Activated T-helper 1 cell treated with anti-CD3 and anti-CD28 coated beads, Interleukin-2, amount 50 U/mL, for 16 hours (primary cell): Measurements from ENCODE around the gene SART3.
A peak's percentile ranks its signal among the peaks of the same experiment; 100 is the strongest.
"Not testable (repeated sequence)": the region's sequence is repeated elsewhere in the genome, so short reads cannot be mapped to it uniquely, and the experiment has no call there.

Experiments
- DNase-seq, 2 donors: peaks; one replicate each; pipeline ENCODE4 v3.0.0-alpha.2; 2020; ENCODE audit warnings: low read depth in 1 of 2, low spot score in 1 of 2

SART3 gene

DNA sequence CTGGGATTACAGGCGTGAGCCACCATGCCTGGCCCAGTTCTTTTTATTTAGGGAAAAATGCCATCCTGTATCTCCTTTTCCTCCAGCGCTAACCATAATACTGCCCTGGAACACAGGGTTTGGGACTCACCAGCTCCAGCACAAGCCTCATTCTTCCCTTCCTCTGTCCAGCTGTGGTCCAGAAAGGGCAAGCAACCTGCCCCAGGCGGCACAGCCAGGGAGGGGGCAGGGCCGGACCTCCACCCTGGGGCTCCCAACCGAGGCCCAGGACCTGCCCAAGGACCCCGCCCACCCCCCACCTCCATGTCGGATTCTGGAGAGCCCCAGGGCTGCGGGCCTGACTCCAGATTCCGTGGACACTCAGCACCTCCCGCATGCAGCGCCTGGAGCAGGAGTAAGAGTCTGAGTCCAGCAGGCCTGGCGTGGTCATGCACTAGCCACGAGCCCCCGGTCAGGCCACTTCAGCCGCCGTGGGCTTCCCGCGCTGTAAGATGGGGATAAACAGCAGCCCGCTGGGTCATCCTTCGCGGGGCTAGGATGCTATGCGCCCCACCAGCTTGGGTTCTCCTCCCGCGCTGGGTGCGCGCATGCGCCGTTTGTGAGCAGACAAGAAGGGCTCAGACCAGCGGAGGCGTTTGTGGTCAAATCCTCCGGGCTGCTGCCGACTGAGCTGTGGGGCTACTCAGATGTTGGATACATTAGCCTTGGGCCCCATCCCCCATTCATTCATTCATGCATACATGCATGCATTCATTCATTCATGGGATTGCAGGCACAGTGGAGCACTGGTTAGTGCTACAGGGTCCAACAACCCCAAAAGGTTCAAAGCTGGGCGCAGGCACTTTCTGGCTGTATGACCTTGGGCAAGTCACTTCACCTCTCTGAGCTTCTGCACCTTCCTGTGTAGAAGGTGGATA, 20.6 kb upstream of the SART3 start:
- no peak for DNase-seq

DNA sequence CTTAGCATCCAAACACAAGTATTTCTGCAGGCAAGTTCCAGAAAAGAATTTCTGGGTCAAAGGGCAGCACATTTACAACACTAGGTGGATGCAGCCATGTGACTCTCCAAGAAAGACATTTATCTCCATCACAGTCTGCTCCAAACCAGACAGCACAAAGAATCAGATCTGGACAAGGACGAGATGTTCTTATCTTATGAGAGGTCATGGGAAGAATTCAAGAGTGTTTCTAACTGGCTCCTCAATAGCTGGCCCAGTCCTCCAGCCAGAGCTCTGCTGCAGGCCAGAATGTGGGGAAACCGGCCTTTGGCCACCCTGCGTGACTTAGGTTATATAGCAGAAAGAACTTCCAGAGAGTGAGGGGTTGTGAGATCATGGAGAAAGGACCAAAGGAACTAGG, 19.6 kb upstream of the SART3 start:
- DNase-seq = no peak

DNA sequence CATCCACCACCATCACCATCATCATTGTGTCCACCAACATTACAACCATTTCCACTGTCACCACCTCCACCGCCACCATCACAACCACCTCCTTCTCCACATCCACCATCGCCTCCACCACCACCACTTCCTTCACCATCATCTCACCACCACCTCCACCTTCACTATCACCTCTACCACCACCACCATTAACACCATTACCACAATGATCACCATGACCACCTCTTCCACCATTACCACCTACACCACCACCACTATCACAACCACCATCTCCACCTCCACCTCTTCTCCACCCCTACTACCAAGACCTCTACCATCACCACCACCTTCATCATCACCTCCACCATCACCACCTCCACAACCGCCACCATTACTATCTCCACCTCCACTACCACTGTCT, 17.8 kb upstream of the SART3 start:
- no peak for DNase-seq

DNA sequence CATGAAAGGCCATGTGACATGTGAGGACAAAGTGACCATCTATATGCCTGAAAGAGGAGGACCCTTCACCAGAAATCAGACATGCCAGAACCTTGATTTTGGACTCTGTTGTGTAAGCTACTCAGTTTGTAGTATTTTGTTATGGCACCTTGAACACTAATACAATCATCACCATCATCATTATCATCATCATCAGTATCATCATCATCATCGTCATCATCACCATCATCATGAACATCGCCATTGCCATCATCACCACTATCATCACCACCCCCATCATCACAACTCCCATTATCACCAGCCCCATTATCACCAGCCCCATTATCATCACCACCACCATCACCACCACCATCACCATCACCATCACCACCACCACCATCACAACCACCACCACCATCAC, 17.3 kb upstream of the SART3 start:
- DNase-seq = no peak

DNA sequence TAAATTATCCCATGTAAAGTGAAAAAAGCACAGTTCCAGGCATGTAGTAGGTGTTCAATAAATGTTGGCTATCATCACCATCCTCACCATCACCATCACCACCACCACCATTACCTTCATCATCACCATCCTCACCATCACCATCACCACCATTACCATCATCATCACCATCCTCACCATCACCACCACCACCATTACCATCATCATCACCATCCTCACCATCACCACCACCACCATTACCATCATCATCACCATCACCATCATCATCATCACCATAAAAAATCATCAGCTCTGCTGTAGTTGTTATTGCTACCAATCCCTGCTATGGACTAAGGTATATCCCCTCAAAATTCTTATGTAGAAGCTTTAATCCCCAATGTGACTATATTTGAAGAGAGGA, 16.5 kb upstream of the SART3 start:
- DNase-seq = no peak

DNA sequence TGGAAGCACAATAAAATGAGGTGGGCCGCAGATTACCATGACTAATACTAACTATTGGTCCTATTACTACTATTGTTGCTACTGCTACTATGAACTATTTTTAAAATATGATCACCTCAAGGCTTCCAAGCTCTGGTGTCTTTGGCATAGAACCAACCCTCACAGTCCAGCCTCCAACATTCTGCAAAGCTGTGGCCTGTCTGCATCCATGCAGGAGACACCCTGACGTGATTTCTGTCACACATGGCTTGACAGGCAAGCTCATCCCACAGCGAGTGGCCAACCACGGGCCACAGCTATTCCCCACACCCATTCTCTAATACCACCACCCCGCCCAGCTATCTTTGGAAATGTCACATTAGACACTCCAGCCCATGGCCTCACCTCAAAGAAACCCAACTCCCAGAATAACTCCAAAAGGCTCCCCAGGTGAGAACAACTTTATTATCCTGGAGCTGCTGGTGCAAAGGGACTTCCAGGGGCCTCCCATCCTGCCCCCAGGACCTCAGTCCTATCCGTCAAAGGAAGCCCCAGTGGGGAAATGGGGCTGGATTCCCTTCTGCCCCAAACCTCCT, 15.8 kb upstream of the SART3 start:
- no peak for DNase-seq

DNA sequence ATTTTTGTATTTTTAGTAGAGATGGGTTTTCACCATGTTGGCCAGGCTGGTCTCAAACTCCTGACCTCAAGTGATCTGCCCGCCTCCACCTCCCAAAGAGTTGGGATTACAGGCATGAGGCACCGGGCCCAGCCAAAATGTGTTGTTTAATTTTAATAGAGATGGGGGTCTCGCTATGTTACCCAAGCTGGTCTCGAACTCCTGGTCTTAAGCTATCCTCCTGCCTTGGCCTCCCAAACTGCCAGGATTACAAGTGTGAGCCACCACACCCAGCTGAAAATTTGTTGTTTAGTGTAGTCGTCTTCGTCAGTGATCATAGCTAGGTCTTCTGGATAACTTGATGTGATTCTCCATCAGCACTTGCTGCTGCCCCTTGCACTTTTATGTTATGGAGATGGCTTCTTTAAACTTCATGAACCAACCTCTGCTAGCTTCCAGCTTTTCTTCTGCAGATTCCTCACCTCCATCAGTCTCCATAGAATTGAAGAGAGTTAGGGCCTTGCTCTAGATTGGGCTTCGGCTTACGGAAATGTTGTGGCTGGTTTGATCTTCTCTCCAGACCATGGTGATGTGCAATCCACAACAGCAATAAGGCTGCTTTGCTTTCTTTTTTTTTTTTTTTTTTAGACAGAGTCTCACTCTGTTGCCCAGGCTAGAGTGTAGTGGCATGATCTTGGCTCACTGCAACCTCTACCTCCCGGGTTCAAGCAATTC, 14.4 kb upstream of the SART3 start:
- DNase-seq = no peak

DNA sequence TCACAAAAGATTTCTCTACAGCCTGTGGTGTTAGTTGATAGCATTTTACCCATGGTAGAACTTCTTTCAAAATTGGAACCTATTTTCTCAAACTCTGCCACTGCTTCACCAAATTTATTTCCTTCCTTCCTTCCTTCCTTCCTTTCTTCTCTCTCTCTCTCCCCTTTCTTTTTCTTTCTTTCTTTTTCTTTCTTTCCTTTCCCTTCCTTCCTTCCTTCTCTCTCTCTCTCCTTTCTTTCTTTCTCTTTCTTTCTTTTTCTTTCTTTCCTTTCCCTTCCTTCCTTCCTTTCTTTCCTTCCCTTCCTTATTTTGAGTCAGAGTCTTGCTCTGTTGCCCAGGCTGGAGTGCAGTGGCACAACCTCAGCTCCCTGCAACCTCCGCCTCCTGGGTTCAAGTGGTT, 13.3 kb upstream of the SART3 start:
- DNase-seq = not testable (repeated sequence)

DNA sequence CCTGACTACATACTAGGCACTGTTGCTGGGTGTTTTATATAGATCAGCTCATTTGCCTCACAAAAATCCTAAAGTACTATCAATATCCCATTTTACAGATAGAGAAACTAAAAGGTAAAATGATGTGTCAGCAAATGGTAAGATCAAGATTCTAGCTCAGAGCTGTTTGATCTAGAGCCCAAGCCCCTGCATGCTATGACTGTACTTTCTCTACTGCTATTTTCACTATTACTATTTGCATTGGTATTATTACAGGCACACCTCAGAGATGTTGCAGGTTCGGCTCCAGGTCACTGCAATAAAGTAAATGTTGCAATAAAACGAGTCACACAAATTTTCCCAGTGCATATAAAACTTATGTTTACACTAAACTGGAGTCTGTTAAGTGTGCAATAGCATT, 12.3 kb upstream of the SART3 start:
- no peak for DNase-seq

DNA sequence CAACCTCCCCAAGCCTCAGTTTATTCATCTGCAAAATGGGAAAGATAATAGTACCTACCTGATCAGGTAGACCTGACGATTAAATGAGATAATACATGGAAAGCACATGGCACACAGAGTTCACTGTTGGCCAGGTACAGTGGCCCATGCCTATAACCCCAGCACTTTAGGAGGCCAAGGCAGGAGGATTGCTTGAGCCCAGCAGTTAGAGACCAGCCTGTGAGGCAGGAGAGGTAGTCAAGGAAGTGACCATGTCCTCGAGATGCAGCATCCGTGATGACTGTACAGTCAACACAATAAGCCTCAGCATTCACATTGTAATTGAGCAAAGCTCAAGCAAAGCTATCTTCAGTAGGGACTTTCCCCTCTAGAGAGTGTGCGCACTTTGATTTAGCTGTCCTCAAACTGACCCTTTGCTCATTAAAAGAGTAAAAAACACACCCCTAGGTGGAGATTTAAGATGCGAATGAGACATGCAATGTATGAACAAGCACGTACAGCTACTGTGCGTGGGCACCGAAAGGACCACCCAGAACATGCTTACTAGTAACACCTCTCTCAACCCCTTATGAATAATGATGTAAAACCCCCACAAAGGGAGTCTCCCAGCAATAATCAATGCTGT, 11.3 kb upstream of the SART3 start:
- no peak for DNase-seq

DNA sequence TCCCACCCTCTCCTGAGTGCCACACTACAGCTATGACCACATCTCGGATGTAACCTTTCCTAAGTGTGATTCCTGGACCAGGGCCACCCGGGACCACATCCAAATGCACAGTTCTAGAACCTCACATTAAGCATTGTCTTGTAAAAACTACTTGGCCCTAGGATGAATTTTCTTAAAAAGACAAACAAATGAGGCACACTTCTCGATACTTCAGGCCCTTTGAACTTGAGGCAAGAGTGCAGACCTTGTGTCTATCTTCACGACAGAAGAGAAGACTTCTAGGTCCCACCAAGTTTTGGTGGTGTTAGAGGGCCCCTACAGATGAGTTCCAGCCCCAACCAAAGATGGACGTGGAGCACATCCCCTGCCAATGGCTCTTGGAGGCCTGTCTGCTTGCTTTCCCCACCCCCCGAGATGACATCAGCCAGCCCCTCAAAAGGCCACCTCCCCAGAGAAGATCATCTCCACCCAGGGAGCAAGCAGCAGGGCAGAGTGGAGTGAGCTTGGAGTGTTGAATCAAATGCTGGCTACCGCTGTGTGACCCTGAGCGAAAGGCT, 10.7 kb upstream of the SART3 start:
- no peak for DNase-seq

DNA sequence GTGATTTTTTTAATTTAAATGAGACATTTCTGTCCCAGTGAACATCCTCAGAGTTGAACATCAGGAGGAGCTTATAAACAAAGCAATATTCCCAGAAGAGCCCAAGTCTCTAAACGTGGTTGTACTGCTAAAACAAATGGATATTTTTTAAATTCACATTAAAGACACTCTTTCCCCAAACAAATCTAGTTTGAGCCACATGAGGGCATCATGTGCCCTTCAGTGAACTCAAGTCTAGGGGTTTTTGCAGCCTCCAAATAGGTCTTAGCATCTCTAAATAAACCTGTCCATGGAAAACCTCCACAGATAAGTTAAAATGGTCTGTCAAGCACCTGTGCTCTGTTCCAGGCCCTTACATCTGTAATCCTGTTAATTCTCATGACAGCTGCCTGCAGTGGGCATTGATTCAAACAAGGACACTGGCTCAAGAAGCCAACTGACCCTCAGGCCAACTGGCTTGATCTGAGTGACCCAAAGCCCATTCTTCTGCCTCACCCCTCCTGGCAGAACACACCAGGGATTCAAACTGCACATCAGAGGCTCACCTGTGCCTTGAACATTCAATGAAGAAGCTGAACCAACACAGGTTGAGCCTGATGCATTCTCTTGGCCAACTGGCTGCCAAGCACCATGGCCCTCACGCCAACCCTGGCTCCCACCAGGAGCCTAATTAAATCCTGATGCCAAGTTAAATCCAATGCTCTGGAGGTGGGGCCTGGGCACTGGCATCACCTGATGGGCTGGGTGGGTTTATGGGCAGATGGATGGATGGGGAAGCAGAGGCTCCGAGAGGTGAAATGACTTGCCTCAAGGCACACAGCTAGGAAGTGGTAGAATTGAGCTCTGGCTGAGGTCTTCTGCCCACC, 10.0 kb upstream of the SART3 start:
- no peak for DNase-seq

DNA sequence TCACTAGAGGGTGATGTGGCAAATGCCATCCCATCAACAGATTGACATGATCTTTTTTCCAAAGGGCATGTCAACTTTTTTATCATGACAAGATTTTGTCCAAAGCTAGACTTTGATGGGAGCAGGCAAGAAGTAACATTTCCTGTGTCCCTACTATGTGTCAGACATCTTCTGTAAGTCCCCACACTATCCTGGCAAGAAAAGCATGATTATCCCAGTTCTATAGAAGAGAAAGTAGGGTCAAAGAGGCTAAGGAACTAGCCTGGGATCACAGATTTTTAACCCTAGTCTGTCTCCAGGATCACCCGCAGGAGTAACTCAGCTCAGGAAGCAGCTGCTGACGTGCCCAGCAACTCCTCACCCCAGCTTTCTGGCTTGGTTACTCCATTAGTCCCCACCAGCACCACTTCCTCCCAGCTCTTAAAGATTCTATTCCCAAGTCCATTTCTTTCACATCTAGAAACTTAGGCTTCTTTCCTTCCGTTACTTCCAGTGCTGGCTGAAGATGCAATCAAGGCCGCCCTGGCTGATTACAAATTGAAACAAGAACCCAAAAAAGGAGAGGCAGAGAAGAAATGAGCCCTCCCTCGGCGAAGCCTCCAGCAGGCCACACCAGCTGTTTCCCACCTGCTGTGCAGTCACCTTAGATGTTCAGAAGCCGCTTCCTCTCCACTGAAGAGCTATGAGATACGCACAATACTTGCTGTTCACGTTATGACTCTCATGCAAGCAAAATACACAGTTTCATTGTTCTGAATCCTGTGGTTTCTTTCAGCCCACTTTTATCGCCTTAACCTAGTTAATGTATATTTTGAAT, 7.6 kb upstream of the SART3 start:
- peak in 1 of 2 donors; percentile 42 for DNase-seq

DNA sequence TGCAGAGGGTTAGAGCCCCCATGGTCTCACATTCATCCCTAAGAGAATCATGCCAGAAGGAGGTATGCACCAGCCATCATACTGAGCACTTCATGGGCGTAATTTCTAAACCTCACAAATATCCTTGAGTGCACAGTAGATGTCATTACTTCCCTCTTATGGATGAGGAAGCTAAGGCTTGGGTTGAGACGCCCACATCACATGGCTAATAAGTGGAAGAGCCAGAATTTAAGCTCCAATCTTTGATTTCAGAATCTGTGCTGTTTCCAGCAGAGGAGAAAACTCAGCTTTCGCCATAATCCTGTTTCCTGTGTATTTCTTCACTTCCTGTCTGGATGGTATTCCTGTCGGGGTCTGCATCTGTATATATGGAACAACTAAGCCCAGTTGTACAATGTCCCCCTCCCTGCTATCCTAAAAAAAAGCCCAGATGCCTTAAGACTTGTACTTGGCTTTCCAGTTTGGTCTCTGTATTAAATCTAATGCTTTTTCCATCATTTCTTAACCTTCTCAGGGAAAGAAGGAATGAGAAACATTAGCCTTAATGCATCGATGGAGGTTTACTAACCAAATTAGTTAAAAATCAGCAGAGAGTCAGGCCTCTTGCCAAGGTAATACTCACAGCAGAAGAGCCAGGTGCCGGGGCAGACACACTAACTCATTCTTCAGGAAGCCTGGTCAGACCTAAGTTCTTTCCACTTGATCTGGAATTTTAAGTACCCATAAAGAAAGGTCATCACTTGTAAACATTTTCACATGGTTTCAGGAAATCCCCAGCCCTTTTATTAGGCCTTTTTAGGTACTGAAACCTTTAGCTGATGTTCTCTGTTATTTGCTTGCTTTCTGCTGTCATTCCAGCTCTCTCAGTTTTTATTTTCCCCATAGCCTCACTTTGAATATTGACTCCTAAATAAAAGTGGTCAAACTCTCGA, 6.7 kb upstream of the SART3 start:
- DNase-seq = no peak

DNA sequence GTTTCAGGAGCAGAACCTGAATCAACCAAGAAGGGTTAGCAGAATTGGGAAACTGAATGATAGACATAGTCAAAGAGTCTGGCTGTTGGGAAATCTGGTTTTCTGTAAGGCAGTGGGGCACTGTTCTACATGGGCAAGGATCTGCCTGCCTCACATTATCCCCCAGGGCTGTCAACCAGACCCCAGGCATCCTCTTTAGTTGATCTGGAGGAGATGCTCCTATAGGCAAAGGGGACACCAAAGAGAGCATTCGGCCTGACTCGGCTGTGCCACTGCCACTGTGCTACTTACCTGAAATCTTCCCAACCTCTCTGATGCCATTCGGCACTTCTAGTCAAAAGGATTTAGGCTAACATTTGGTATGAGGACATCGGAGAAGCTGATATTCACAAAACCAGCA, 5.5 kb upstream of the SART3 start:
- DNase-seq = no peak

DNA sequence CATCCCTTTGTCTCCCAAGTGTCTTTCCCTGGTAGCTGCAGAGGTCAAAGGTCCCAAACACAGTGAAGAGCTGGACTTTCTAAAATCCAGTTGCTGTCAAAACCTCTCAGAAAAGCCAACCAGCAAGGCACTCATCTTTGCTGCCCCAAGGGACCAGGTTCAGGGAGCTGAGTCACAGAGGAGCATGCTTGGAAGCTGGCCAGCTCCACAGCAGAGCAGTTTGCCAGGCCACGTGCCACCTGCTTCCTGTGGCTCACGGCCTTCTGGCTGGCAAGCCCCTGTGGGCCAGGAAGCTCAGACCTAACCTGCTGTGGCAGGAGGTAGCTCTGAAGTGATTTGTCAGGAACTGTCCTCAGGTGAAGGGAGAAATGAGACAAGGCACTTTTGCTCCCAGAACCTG, 5.0 kb upstream of the SART3 start:
- peak; percentile 44 to 50 for DNase-seq

DNA sequence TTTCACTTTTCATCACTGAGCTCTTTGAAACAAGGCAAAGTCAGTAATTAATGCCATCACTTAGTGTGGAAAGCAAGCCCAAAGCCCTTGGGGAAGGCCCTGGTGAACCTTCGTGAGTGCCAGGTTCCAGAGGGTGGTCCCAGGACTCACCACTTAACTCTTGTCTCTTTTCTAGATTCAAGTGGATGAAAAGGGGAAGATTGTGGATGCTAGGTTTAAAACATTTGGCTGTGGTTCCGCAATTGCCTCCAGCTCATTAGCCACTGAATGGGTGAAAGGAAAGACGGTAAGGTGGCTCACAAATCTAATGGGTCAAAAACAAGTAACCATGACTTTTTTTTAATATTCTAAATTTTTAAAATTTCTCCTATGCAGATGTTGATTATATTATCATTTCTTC, 4.2 kb upstream of the SART3 start:
- no peak for DNase-seq

DNA sequence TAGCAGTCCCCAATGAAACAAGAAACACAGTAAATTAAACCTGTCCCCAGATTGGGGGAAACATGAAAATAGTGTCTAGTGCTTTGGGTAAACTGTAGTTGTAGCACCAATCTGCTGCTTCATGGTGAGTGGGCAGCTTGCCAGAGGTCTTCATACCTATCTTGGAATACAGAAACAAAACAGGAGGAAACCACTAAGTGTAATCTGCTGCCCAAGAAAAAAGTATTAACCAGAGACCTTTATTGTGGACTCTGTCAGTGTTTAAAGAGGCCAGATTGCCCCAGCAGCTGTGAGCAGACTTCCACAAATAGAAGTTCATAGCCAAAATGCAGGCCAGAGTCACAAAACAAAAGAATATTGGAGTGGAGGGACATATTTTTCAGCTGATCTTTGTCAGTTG, 3.8 kb upstream of the SART3 start:
- no peak for DNase-seq

DNA sequence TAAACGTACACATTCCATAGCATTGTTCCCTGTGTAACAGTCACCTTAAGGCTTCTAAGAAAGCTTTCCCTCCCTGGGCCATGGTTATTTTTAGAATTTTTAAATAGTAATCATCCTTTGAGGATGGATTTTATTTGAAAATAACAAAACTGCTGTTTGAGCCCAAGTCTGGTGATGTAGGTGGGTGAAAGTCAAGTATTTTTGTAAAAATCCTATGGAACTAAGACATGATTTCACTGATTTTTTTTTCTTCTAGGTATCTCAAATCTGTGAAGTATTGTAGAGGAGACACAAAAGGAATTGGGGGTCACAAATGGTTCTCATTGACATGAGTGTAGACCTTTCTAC, 2.8 kb upstream of the SART3 start:
- DNase-seq = no peak
